Progenitor cell of endocrine pancreas (in vitro differentiated cells): ENCODE measurements around the gene HSPA9. TPM values are rescaled to one million over a fixed set of nuclear protein-coding genes. Genes with fewer than 3 reads are reported as not detected.

Experiments used
- DNase-seq: peaks from one replicate; pipeline ENCODE4 v3.0.0; 2021; ENCODE audit warnings: low spot score; ENCODE audit not compliant: unreplicated experiment
- H3K27ac Mint-ChIP-seq: 2 replicates; pipeline ENCODE4 v1.8.0; 2021; ENCODE audit warnings: mild to moderate bottlenecking, moderate library complexity, mixed read lengths
- H3K27me3 Mint-ChIP-seq: 2 replicates; pipeline ENCODE4 v1.8.0; 2021; ENCODE audit warnings: mixed read lengths
- H3K36me3 Mint-ChIP-seq: 2 replicates; pipeline ENCODE4 v1.8.0; 2022; ENCODE audit warnings: mixed read lengths; ENCODE audit not compliant: insufficient read depth
- H3K4me1 Mint-ChIP-seq: 2 replicates; pipeline ENCODE4 v1.8.0; 2021; ENCODE audit warnings: low read depth, mixed read lengths
- H3K4me3 Mint-ChIP-seq: 2 replicates; pipeline ENCODE4 v1.8.0; 2021; ENCODE audit warnings: low read depth, mild to moderate bottlenecking, moderate library complexity, mixed read lengths
- H3K9me3 Mint-ChIP-seq: 2 replicates; pipeline ENCODE4 v1.8.0; 2021; ENCODE audit warnings: low read depth, mixed read lengths
- CTCF ChIP-seq: fragments of 200-600 bp; sonication (generic); IDR thresholded peaks from one replicate; pipeline ENCODE4 v1.5.0; 2021; ENCODE audit warnings: antibody characterized with exemption, mild to moderate bottlenecking; ENCODE audit not compliant: unreplicated experiment
- long read RNA-seq: library from polyadenylated mRNA; unstranded; transcript quantifications from one replicate; pipeline ENCODE4 v2.0.0, GENCODE V29; 2020
- total RNA-seq: library from RNA; stranded (reverse); gene quantifications from 2 replicates; pipeline ENCODE4 v1.2.1, GENCODE V29; 2021

HSPA9 gene
- 174 and 185 TPM in 2 replicates for total RNA-seq
- long read RNA-seq, full-length matches to known transcripts: 1,494 of 1,894 reads
- long read RNA-seq, partial matches to known transcripts: 337 of 1,894 reads
- long read RNA-seq, other reads (novel, unspliced or antisense): 63 of 1,894 reads

DNA sequence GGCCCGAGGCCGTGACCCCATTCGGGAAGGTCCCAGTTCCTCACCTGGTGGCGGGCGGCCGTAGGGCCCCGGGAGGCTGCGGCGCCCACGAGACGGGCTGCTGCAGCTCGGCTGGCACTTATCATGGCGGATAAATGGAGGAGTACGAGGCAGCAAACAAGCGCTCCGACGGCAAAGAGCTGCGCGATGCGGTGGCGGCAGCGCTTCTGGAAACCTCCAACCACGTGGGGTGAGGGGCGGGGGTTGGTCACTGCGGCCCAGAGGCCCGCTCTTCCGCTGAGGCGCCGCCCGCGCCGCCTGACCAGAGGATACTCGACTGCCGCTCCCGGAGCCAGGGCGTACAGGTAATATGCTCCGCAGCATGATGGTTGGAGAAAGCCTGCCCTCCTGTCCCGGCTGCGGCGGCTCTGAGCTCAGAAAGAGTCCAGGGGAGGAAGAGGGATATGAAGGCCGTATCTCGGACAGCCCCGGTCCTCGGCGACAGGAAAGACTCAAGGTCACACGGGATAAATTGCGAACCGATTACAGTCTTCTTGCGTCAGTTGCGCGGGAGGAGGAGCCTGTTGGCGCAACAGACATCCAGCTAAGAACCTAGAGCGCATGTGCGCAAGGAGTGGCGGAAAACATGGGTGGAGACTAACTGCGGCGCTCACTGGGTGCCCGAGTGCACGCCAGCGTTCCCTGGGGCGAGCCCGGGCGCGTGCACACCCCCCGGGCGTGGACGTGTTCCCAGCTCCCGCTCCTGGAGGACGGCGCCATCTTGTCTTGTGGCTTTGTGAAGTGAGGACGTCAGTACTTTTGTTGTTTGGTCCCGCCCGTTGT, at the start of gene HSPA9:
Gene HSPA9, minus strand, starts transcription at position 208 of the 822 bp plus-strand sequence. Its CDS starts 83 bp downstream, at position 125.
- H3K4me1 Mint-ChIP-seq: peaks cover 14% of the 10 kb centered on the region
- peaks cover 3% of the 10 kb centered on the region for H3K9me3 Mint-ChIP-seq
- peak; percentile 95 for DNase-seq
- H3K36me3 Mint-ChIP-seq: peaks cover 14% of the 10 kb centered on the region
- peak within 1 kb of the TSS; percentile 100 for H3K27ac Mint-ChIP-seq
- H3K4me3 Mint-ChIP-seq: peak within 1 kb of the TSS; percentile 97
- no peaks in the 10 kb centered on the region for H3K27me3 Mint-ChIP-seq
- TF ChIP-seq CTCF: no peak

DNA sequence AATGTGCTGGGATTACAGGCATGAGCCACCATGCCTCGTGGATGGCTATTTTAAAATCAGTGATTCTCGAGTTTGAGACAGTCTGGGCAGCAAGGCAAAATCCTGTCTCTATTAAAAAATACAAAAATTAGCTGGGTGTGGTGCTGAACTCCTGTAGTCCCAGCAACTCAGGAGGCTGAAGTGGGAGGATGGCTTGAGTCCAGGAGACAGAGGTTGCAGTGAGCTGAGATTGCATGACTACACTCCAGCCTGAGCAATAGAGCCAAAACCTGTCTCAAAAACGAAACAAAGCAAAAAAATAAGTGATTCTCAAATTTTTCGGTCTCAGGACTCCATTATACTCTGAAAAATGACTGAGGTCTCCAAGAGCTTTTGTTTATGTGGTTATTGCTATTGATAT, 47.9 kb upstream of the HSPA9 start:
- Mint-ChIP-seq H3K9me3 (no peaks in the 10 kb centered on the region), H3K4me1 (no peaks in the 10 kb centered on the region), H3K36me3 (no peaks in the 10 kb centered on the region), H3K4me3 (no peak overlapping the region), H3K27ac (no peak overlapping the region), H3K27me3 (no peaks in the 10 kb centered on the region)
- DNase-seq: no peak
- no peak for TF ChIP-seq CTCF

- no peak overlapping the region for H3K27ac Mint-ChIP-seq
- no peak overlapping the region for H3K4me3 Mint-ChIP-seq
- H3K36me3 Mint-ChIP-seq: no peaks in the 10 kb centered on the region
- H3K4me1 Mint-ChIP-seq: no peaks in the 10 kb centered on the region
- H3K27me3 Mint-ChIP-seq: no peaks in the 10 kb centered on the region
- H3K9me3 Mint-ChIP-seq: no peaks in the 10 kb centered on the region
- no peak for TF ChIP-seq CTCF
- no peak for DNase-seq
Observed at GRCh38 chr5:138622051-138622450, 46.9 kb upstream of the HSPA9 start.

GRCh38 chr5:138620663-138621224, 45.5 kb upstream of the HSPA9 start:
- Mint-ChIP-seq H3K36me3 (no peaks in the 10 kb centered on the region), H3K27ac (no peak overlapping the region), H3K4me3 (no peak overlapping the region), H3K4me1 (no peaks in the 10 kb centered on the region), H3K27me3 (no peaks in the 10 kb centered on the region), H3K9me3 (no peaks in the 10 kb centered on the region)
- DNase-seq: no peak
- no peak for TF ChIP-seq CTCF

- Mint-ChIP-seq H3K4me1 (peaks cover 3% of the 10 kb centered on the region), H3K36me3 (no peaks in the 10 kb centered on the region), H3K4me3 (no peak overlapping the region), H3K27ac (no peak overlapping the region), H3K27me3 (no peaks in the 10 kb centered on the region), H3K9me3 (no peaks in the 10 kb centered on the region)
- no peak for DNase-seq
- TF ChIP-seq CTCF: no peak
Observed at GRCh38 chr5:138616508-138616907, 41.3 kb upstream of the HSPA9 start.
